Iris pigment epithelial cell (primary cell): ENCODE measurements around the gene IKBKE.

Experiments
- DNase-seq: peaks from one replicate; pipeline ENCODE4 v3.0.0-alpha.2; 2011; ENCODE audit warnings: low read depth

The IKBKE gene

GRCh38 chr1:206496131-206496793, 26.0 kb downstream of the IKBKE start:
- no peak for DNase-seq

DNA sequence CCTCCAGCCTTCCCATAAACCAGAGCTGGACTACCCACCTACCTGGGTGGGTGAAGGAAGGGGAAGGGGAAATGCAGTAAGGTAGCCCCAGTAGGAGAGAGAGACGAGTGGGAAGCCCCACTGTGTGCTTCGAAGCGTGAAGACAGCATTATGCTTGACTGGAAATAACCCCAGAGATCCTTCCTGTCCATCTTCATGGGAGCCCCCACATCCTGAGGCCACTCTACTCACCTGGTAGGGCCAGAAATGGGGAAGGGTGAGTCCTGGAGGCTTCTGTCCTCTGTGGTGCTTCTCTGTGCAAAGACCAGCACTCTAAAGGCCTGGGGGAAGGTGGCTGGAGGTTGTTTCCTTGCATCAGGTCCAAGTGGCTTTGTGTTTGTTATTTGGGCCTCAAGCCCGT, 27.1 kb downstream of the IKBKE start:
- DNase-seq: no peak

- DNase-seq: no peak
Observed at GRCh38 chr1:206497774-206498173, 27.5 kb downstream of the IKBKE start.

GRCh38 chr1:206498685-206499084, 28.4 kb downstream of the IKBKE start:
- DNase-seq: no peak

- DNase-seq: no peak
Observed at GRCh38 chr1:206500046-206500445, 29.8 kb downstream of the IKBKE start.

GRCh38 chr1:206501881-206502280, 31.6 kb downstream of the IKBKE start:
- DNase-seq: no peak

- no peak for DNase-seq
Observed at GRCh38 chr1:206502403-206502802, 32.1 kb downstream of the IKBKE start.

DNA sequence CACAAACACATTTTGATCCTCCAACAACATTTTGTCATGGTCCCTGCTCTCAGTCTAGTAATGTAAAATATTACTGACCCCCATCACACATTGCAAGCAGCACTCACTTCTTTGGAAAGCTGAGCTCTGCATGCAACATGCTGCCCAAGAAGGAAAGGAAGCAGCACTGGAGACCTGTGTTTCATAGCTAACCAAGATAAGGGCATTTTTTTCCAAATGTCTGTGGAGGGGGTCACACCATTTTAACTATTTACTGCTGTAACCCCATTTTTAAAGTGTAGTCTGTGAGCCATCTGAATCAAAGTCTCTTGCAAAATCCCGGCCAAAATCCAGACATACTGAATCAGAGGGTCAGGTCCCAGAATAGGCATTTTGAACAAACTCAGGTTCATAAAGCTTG, 32.5 kb downstream of the IKBKE start:
- no peak for DNase-seq

DNA sequence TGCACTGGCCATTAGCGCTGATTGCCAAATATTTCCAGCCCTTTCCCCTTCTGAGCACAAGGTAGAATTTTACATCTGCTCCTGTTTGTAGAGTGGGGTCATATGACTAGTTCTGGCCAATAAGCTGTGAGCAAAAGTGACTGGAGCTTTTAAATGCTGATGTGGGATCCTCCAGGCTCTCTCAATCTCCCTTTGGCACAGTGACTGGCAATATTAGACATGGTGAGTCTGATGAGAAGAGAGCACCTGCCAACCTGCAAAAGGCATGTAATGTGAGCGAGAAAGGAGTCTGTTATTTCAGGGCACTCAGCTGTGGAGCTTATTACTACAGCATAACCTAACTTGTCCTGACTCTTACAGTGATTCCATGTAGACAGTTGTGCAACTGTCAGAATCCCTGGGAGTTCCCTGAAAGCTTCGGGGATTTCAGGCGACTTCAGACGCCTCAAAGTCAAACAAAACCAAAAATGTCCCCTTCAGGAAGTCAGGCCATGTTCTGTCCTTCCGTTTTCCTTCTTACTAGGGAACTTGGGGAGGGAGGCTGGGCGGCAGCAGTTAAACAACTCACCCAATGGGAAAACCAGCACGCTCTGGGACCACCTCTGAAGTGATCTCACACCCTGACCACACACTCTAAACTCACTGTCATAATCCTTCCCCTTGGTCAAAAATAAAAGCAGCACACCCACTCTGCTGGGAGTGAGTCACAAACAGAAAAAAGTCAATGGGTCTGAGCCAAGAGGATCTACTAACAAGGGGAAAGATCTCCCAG, 33.5 kb downstream of the IKBKE start:
- peak; percentile 99 for DNase-seq

DNA sequence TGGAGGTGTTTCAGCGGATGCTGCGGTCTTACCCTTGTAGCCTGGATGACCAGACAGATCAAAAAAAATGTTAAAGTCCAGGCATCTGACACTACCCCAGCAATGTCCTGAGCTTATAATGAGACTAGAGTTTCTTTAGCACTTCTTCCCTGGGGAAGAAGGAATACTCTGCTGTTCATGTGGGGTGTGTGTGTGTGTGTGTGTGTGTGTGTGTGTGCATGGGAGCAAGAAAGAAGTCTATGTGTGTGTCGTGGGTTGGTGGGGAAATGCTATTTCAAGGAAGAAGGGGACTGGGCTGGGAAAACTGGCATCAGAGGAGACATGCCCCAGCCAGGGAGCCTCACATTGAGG, 34.1 kb downstream of the IKBKE start:
- DNase-seq: no peak

DNA sequence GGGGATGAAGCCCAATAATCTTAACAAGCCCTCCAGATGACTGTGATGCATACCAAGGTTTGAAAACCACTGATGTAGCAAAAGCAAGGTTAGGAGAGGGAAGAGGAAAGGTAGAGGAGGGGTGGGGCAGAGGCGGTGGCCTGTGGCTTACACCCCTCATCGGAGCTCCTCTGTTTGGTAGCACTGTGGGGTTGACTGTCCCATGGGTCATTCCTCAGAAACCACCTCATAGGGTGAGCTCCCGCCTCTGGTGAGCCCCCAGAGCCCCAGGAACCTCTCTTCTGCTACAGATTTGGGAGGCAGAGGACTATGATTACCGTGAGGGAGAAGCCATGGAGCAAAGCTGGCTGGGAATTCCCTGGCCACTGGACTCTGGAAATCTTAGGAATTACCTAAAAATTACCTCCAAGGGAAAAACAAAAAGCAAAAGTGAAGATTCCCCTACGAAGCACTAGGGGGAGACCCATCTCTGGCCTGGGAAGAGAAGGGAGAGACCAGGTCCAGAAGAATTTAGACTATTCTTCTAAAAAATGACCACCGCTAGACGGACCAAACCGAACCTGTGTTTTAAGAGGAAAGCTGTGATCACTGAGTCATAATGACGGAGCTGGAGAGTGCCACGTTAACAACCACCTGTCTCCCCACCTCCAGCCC, 35.6 kb downstream of the IKBKE start:
- DNase-seq: peak; percentile 67

- DNase-seq: no peak
Observed at GRCh38 chr1:206506405-206507283, 36.4 kb downstream of the IKBKE start.

DNA sequence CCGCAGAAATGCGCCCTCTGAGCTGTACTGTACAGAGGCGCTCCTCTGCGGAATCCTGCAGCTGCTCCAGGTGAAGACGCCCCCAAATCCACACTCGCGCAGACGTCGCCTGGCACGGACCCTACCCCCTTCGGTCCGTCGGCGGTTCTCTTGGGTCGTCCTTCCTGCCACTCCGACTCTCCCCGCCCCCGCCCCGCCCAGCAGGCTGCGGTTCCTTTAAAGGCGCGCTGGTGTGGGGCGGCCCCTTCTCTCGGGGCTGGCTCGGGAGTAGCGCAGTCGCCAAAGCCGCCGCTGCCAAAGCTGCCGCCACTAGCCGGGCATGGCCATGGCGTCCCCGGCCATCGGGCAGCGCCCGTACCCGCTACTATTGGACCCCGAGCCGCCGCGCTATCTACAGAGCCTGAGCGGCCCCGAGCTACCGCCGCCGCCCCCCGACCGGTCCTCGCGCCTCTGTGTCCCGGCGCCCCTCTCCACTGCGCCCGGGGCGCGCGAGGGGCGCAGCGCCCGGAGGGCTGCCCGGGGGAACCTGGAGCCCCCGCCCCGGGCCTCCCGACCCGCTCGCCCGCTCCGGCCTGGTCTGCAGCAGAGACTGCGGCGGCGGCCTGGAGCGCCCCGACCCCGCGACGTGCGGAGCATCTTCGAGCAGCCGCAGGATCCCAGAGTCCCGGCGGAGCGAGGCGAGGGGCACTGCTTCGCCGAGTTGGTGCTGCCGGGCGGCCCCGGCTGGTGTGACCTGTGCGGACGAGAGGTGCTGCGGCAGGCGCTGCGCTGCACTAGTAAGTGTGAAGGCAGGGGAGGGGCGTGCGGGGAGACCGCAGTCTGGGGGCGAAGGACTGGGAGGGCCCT, 37.2 kb downstream of the IKBKE start, which contains the start of gene RASSF5:
RASSF5 (plus strand) TSS at position 248 of the 846 bp plus-strand sequence; CDS start at position 320, 72 bp downstream.
- peak; percentile 69 for DNase-seq

- DNase-seq: no peak
Observed at GRCh38 chr1:206508130-206508889, 38.0 kb downstream of the IKBKE start.

DNA sequence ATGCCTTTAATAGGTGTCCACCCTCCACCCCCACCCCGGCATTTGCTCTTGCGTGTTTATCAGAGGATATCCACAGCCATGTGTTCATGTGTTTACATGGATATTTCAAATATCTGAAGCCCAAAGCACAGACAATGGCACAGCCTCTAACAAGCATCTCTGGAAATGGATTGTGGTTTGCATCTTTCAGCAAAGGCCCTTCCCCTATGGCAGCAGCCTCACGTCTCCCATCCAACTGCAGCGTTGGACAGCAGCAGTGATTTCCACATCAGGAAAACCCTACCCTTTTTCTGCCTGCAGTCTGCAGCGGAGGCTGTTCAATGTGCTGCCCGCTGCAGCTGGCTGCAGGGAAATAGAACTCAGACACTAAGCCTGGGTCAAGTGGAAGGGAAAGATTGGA, 38.7 kb downstream of the IKBKE start:
- peak; percentile 54 for DNase-seq

DNA sequence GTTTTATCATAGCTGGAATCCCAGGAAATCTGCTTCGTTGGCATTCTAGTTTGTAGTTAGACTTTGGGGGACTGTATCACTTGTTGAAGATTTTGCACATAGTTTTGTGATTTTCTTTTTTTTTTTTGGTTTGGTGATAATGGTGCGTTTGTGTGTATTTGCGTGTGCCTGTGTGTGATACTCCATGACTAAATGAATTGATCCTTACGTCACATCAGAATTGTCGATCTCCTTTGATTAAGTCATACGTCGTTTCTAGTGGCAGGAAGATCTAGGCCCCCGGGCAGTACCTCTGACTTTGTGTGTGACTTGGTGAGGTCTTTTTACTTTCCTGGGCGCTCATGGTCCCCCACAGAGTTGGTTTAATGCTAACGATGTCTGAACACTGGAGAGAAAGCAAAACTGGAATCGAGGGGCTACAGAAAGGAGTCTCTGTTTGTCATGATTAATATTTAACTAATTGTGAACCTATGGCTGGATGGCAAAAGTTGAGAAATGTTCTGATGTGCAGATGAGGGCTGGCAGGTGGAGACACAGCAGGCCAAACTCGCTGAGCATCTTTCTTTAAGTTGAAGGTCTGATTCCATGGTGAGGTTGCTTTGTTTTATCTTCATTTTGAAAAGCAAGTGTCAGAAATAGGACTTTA, 39.5 kb downstream of the IKBKE start:
- DNase-seq: no peak

DNA sequence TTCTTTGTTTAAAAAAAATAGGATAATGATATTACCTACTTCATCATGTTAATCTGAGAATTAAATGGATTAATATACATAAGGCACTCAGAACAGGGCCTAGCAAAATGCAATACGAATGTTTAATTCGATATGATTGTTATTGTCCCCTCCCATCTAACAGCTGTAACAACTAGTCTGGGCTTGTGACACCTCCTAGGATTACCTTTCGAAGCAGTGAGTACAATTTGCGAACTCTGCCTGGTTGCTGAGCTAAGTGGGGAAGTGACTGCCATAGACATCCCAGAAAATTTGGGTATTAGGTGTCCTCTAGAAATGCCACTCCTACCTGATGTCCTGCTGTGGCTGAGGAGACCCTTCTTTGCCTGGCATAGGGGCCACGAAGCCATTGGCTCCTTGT, 40.1 kb downstream of the IKBKE start:
- DNase-seq: no peak

DNA sequence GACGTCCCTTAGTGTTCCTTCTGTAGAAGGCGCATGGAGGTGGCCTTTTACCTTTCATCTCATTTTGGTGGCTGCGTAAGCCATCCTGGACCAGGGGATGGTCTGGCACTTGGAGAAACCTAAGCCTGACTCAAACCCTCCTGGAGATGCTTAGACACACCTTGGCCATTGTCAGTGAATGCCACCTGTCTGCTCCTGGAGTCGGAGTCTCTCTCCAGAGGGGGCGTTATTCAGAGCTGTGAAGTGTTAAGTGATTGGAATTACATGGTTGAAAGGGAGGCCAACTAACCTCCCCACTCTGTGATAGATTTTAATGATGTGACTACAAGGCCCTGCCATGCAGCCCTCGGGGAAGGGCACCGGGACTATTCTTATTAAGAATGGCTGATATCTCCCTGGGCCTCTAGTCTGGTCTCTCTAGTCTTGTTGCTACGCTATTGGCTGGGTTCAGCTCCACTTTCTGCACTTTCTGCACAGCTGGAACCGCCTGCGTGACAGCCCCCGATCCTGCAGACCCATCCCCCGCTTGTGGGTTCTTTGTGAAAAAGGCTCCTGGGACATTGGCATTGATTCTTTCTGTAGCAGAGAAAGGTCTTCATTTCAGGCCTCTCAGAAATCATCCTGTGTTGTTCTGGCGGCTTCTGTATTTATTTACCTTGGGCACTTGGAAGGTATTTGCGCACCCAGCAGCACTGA, 41.2 kb downstream of the IKBKE start:
- no peak for DNase-seq
